ENCODE data around the gene SPTB.

Gene SPTB

DNA sequence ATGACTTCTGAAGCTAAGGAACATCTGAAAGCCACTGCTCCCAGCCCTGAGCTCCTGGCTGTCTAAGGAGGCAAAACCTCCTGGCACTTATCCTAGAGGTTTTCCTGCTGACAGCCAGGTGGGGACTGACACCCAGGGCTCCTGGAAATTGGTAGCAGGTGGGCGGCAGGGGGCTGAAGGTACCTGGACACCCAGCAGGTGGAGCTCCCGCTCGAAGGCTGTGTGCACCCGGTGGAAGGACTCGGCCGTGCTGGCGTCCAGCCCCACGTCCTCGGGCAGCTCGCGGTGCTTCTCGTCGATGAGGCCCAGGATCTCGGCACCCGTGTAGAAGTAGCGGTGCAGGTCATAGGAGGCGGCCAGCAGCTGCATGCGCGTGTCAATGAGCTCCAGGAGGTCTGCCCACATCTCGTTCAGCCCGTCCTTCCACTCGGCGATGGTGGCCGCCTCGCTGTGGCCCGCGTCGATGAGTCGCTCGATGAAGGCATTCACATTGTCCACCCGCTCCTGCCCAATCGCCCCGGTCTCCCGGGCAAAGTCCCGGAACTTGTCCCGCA, 107.2 kb downstream of the SPTB start:
- Histone ChIP-seq H3K4me1 (ENCODE audit: insufficient read depth, insufficient read length) (peaks cover 2% of the 10 kb centered on the region), H3K27me3 (ENCODE audit: insufficient read depth, insufficient read length) (no peaks in the 10 kb centered on the region), H3K4me3 (ENCODE audit: insufficient read length, low read depth) (no peak overlapping the region), H3K36me3 (ENCODE audit: insufficient read depth, insufficient read length, low read length) (no peaks in the 10 kb centered on the region), H3K9ac (ENCODE audit: insufficient read length, low read depth) (no peak overlapping the region), H3K9me3 (ENCODE audit: insufficient read depth, low read length) (peaks cover 33% of the 10 kb centered on the region)
- TF ChIP-seq YY1 (IDR thresholded peaks at IDR 0.05; ENCODE audit: insufficient read depth, insufficient read length), result no peak
- TF ChIP-seq ZNF274 (IDR thresholded peaks at IDR 0.05; ENCODE audit: low read depth, low read length), result no peak
- no peak for TF ChIP-seq SUZ12 (IDR thresholded peaks at IDR 0.05; ENCODE audit: extremely low read depth, insufficient read depth, insufficient read length)
- no peak for DNase-seq (ENCODE audit: low read depth, low spot score)

DNA sequence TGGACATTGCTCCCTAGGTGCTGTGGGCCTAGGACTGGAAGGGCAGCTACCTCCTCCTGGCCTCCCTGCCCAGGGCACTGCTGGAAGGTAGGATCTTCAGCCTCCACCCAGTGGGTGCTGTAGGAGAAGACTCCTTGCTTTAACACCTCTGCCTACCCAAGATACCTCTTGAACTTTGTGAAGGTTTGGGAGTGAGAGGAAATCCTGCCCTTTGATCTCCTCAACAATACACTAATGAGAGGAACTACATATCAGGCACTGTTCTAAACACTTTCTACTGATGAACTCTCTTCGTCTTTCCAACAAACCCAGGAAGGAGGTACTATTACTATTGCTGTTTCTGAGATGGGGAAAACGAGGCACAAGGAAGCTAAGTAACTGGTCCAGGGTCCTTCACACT, 108.5 kb downstream of the SPTB start:
- no peak for DNase-seq (ENCODE audit: low read depth, low spot score)
- Histone ChIP-seq H3K4me1 (ENCODE audit: insufficient read depth, insufficient read length) (peaks cover 13% of the 10 kb centered on the region), H3K36me3 (ENCODE audit: insufficient read depth, insufficient read length, low read length) (no peaks in the 10 kb centered on the region), H3K27me3 (ENCODE audit: insufficient read depth, insufficient read length) (no peaks in the 10 kb centered on the region), H3K4me3 (ENCODE audit: insufficient read length, low read depth) (no peak overlapping the region), H3K9me3 (ENCODE audit: insufficient read depth, low read length) (peaks cover 33% of the 10 kb centered on the region), H3K9ac (ENCODE audit: insufficient read length, low read depth) (no peak overlapping the region)
- no peak for TF ChIP-seq YY1 (IDR thresholded peaks at IDR 0.05; ENCODE audit: insufficient read depth, insufficient read length)
- TF ChIP-seq SUZ12 (IDR thresholded peaks at IDR 0.05; ENCODE audit: extremely low read depth, insufficient read depth, insufficient read length), result no peak
- TF ChIP-seq ZNF274 (IDR thresholded peaks at IDR 0.05; ENCODE audit: low read depth, low read length), result no peak

DNA sequence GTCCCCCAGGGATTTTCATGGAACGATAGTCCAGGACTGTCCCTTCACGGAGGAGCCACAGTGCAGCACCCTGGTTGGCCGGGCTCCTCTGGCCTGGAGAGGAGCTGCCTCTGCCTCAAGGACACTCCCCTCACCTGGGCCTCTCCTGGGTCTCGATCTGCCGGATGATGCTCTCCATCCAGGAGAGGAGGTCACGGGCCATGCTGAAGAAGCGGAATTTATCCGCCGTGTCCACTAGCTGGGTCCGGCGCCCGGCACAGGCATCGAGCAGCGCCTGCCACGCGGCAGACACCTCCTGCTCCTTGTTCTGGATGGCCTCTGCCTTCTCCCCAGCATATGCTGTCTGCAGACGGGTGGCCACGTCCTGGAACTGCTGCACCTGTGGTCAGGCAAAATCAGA, 109.0 kb downstream of the SPTB start:
- no peak overlapping the region for H3K4me3 ChIP-seq (ENCODE audit: insufficient read length, low read depth)

DNA sequence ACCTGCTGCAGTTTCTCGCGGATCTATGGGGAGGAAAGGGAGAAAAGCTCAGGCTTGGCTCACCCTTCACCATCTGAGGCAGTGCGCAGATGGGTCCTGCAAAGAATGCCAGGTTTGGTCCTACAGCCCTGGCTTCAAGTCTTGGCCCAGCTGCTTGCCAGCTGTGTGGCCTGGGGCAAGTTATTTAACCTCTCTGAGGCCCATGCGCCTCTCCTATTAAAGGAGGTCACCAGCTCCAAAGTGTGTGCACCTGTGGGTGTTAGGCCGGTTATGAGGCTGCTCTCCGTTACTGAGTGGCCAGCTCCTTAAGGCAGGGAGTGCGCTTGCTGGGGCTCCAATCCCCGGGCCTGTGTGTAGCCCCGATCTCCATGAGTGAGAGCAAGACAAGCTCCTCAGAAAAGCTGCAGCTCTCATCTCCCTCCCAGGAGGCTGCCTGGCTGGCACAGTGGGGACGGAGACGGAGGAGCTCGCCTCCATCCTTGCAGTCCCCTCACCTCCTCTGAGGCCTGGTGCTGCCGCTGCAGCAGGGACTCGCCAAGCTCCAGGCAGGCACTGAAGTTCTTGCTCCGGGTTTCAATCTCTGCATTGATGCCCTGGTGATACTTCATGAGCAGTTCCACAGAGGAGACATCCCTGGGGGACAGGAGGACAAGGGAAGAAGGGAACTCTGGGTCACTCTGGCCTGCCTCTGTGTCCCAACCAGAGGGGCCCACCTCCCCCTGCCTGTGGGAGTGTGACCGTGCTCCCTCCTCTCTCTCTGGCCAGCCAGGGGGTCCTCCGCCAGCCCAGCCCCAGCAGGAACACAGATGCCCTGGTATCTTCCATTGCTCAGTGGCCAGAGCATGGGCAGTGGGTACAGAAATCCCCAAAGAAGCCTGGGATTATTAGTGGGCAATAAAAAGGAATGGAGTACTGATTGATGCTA, 110.3 kb downstream of the SPTB start:
- no peaks in the 10 kb centered on the region for H3K27me3 ChIP-seq (ENCODE audit: insufficient read depth, insufficient read length)
- no peak overlapping the region for H3K9ac ChIP-seq (ENCODE audit: insufficient read length, low read depth)
- H3K36me3 ChIP-seq (ENCODE audit: insufficient read depth, insufficient read length, low read length), result no peaks in the 10 kb centered on the region
- TF ChIP-seq ZNF274 (IDR thresholded peaks at IDR 0.05; ENCODE audit: low read depth, low read length) (no peak), YY1 (IDR thresholded peaks at IDR 0.05; ENCODE audit: insufficient read depth, insufficient read length) (no peak), SUZ12 (IDR thresholded peaks at IDR 0.05; ENCODE audit: extremely low read depth, insufficient read depth, insufficient read length) (no peak)
- peaks cover 23% of the 10 kb centered on the region for H3K9me3 ChIP-seq (ENCODE audit: insufficient read depth, low read length)
- no peak overlapping the region for H3K4me3 ChIP-seq (ENCODE audit: insufficient read length, low read depth)
- DNase-seq (ENCODE audit: low read depth, low spot score), result no peak
- peaks cover 22% of the 10 kb centered on the region for H3K4me1 ChIP-seq (ENCODE audit: insufficient read depth, insufficient read length)

More for the DNA sequence above, 109.0 kb downstream of the SPTB start:
- peaks cover 33% of the 10 kb centered on the region for H3K9me3 ChIP-seq (ENCODE audit: insufficient read depth, low read length)
- H3K4me1 ChIP-seq (ENCODE audit: insufficient read depth, insufficient read length), result peaks cover 17% of the 10 kb centered on the region
- no peaks in the 10 kb centered on the region for H3K36me3 ChIP-seq (ENCODE audit: insufficient read depth, insufficient read length, low read length)
- H3K27me3 ChIP-seq (ENCODE audit: insufficient read depth, insufficient read length), result no peaks in the 10 kb centered on the region
- DNase-seq (ENCODE audit: low read depth, low spot score), result no peak
- no peak overlapping the region for H3K9ac ChIP-seq (ENCODE audit: insufficient read length, low read depth)
- TF ChIP-seq YY1 (IDR thresholded peaks at IDR 0.05; ENCODE audit: insufficient read depth, insufficient read length), result no peak
- TF ChIP-seq ZNF274 (IDR thresholded peaks at IDR 0.05; ENCODE audit: low read depth, low read length), result no peak
- no peak for TF ChIP-seq SUZ12 (IDR thresholded peaks at IDR 0.05; ENCODE audit: extremely low read depth, insufficient read depth, insufficient read length)

DNA sequence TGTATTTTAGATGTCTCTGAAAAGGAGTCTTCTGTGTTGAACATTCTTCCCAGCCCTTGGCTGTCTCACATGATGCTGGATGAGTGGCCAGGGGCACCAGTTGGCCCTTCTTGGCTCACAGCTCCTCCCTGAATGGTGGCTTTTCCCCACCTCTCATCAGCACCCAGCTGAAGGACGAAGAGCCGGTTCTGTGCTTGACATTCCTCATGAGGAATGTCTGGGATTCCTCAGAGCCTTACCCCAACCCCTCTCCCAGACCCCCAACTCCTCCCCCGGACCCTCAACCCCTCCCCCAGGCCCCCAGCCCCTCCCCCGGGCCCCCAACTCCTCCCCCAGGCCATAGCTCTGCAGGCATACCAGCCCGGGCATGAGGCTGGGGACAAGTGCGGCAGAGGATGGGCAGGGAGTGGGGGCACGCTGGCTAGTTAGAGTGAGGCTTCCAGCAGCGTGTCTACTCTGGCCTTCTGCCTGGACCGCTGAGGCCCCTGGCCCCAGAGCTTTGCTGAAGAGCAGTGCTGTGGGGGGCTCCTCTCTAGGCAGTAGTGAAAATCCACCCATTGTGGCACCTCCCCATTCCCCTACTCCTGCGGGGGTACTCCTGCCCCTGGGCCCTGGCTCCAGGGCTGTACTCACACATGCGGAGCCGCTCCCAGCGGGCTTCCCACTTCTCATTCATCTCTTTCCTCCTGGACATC, 111.2 kb downstream of the SPTB start:
- H3K4me1 ChIP-seq (ENCODE audit: insufficient read depth, insufficient read length), result peaks cover 28% of the 10 kb centered on the region
- no peaks in the 10 kb centered on the region for H3K36me3 ChIP-seq (ENCODE audit: insufficient read depth, insufficient read length, low read length)
- no peak overlapping the region for H3K9ac ChIP-seq (ENCODE audit: insufficient read length, low read depth)
- peaks cover 5% of the 10 kb centered on the region for H3K27me3 ChIP-seq (ENCODE audit: insufficient read depth, insufficient read length)
- DNase-seq (ENCODE audit: low read depth, low spot score), result no peak
- TF ChIP-seq SUZ12 (IDR thresholded peaks at IDR 0.05; ENCODE audit: extremely low read depth, insufficient read depth, insufficient read length), result no peak
- TF ChIP-seq YY1 (IDR thresholded peaks at IDR 0.05; ENCODE audit: insufficient read depth, insufficient read length), result no peak
- no peak for TF ChIP-seq ZNF274 (IDR thresholded peaks at IDR 0.05; ENCODE audit: low read depth, low read length)
- H3K4me3 ChIP-seq (ENCODE audit: insufficient read length, low read depth), result no peak overlapping the region
- peaks cover 15% of the 10 kb centered on the region for H3K9me3 ChIP-seq (ENCODE audit: insufficient read depth, low read length)

DNA sequence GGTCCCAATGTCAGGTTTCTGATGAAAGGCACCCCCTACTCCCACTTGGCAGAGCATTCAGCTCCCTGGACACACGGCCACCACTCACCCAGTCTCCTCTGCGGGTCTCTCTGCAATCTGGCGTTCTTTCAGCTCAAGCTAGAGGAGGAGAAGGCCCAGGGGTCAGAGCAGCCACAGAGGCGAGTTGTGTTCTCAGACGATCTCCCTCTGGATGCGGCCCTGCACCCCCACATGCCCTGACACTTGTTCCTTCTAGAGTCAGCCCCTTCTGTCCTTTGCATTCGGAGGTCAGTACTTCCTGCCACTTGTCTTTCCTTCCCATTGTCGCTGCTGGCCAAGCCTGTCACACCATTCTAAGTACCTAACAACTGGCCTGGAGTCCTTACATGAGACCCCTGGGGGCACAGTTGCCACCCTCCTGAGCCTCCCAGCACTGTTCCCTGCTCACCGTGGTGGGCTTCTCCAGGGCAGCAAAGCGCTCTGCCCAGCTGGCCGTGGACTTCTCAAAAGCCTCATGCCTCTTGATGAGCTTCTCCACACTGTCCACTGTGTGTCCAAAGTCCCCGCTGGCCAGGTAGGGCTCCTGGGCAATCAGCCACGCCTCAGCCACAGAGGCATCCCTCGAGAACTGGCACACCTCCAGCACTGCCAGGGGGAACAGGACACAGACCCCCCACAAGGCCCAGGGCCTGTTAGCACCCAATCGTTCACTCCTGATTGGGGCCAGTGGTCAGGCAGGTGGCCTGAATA, 112.3 kb downstream of the SPTB start:
- TF ChIP-seq SUZ12 (IDR thresholded peaks at IDR 0.05; ENCODE audit: extremely low read depth, insufficient read depth, insufficient read length) (no peak), ZNF274 (IDR thresholded peaks at IDR 0.05; ENCODE audit: low read depth, low read length) (no peak), YY1 (IDR thresholded peaks at IDR 0.05; ENCODE audit: insufficient read depth, insufficient read length) (no peak)
- no peaks in the 10 kb centered on the region for H3K36me3 ChIP-seq (ENCODE audit: insufficient read depth, insufficient read length, low read length)
- no peak for DNase-seq (ENCODE audit: low read depth, low spot score)

More for the DNA sequence above, 112.3 kb downstream of the SPTB start:
- H3K9ac ChIP-seq (ENCODE audit: insufficient read length, low read depth), result peak overlapping the region; percentile 50
- peaks cover 4% of the 10 kb centered on the region; the same call in 1 of the 2 replicates for H3K9me3 ChIP-seq (ENCODE audit: insufficient read depth, low read length)
- peaks cover 5% of the 10 kb centered on the region for H3K27me3 ChIP-seq (ENCODE audit: insufficient read depth, insufficient read length)
- no peak overlapping the region for H3K4me3 ChIP-seq (ENCODE audit: insufficient read length, low read depth)
- peaks cover 35% of the 10 kb centered on the region for H3K4me1 ChIP-seq (ENCODE audit: insufficient read depth, insufficient read length)

All from NT2/D1 (cell line).